GM23248 (cell line): ENCODE results near the gene MTCH2.

Experiments
- EZH2 ChIP-seq: fragments of 200-600 bp; sonication (generic); IDR thresholded peaks from 2 replicates; pipeline ENCODE4 v1.6.1; 2018; ENCODE audit warnings: antibody characterized with exemption, mild to moderate bottlenecking; ENCODE audit not compliant: insufficient read depth, poor library complexity, severe bottlenecking
- EZH2phosphoT487 ChIP-seq: fragments of 200-600 bp; sonication (generic); IDR thresholded peaks from 2 replicates; pipeline ENCODE4 v1.6.1; 2018; ENCODE audit warnings: antibody characterized with exemption, moderate library complexity, mild to moderate bottlenecking, low read depth; ENCODE audit not compliant: insufficient read depth

GRCh38 chr11:47669856-47670255 is 27.5 kb upstream of the MTCH2 start:
- TF ChIP-seq EZH2 (no peak), EZH2phosphoT487 (no peak)
